H1 (cell line): Measurements from ENCODE around the gene KRR1. TPM values are rescaled to one million over a fixed set of nuclear protein-coding genes. Genes with fewer than 3 reads are reported as not detected.

ENCODE experiments used
- CTCF ChIA-PET: fragments of 300-600 bp; sonication (Branson Sonifier 250); formaldehyde crosslinking; loops from one replicate; lab custom pipeline; 2021; ENCODE audit not compliant: partially characterized antibody; lab: Charles Lee
- POLR2A ChIA-PET: fragments of 300-600 bp; sonication (Branson Sonifier 250); formaldehyde crosslinking; loops from one replicate; lab custom pipeline; 2021; ENCODE audit warnings: inconsistent platforms; ENCODE audit not compliant: partially characterized antibody; lab: Charles Lee
- DNase-seq, 2 experiments: peaks; one replicate each; pipeline versions ENCODE4 v3.0.0 to v3.0.0-alpha.2; 2010 to 2022; ENCODE audit warnings: low spot score in 2 of 2, low read depth in 1 of 2, mixed read lengths in 1 of 2
- FAIRE-seq: peaks from 2 replicates; lab custom pipeline; 2011; peaks lifted over from hg19 to GRCh38; lab: Jason Lieb, UNC
- H2AFZ ChIP-seq: 2 replicates; pipeline ENCODE4 v1.8.1; 2012; ENCODE audit warnings: low read length, inconsistent platforms
- H2AK5ac ChIP-seq: 2 replicates; pipeline ENCODE4 v1.6.1; 2013; ENCODE audit warnings: low read depth, low read length
- H2BK120ac ChIP-seq: replicated peaks from 2 replicates; pipeline ENCODE3; 2013; ENCODE audit warnings: low read depth, low read length, inconsistent platforms
- H2BK12ac ChIP-seq: 2 replicates; pipeline ENCODE4 v1.6.1; 2013; ENCODE audit warnings: low read depth, low read length
- H2BK15ac ChIP-seq: 2 replicates; pipeline ENCODE4 v1.6.1; 2013; ENCODE audit warnings: low read length
- H2BK20ac ChIP-seq: 2 replicates; pipeline ENCODE4 v1.6.1; 2013; ENCODE audit warnings: low read length
- H2BK5ac ChIP-seq: 2 replicates; pipeline ENCODE4 v1.6.1; 2013; ENCODE audit warnings: low read depth, low read length
- H3K14ac ChIP-seq: 2 replicates; pipeline ENCODE4 v1.6.1; 2013; ENCODE audit warnings: inconsistent platforms; ENCODE audit not compliant: insufficient read length
- H3K18ac ChIP-seq: 2 replicates; pipeline ENCODE4 v1.6.1; 2013; ENCODE audit warnings: low read length; ENCODE audit errors: extremely low read depth
- H3K23ac ChIP-seq: 2 replicates; pipeline ENCODE4 v1.6.1; 2013; ENCODE audit warnings: inconsistent platforms; ENCODE audit not compliant: insufficient read length
- H3K23me2 ChIP-seq: 2 replicates; pipeline ENCODE4 v1.6.1; 2013; ENCODE audit warnings: low read depth, low read length
- H3K27ac ChIP-seq: 2 replicates; pipeline ENCODE4 v1.6.1; 2011; ENCODE audit warnings: low read depth, low read length, inconsistent platforms
- H3K27me3 ChIP-seq, 4 experiments: replicated peaks in 1 of 4; 1 replicate in 1 of 4; 2 replicates in 3 of 4; pipeline versions ENCODE4 v1.6.1 to v1.8.1; 2011 to 2013; ENCODE audit warnings: low read length in 3 of 4, mild to moderate bottlenecking in 3 of 4, inconsistent platforms in 2 of 4, mixed read lengths in 2 of 4, moderate library complexity in 1 of 4; ENCODE audit not compliant: control insufficient read depth in 3 of 4, insufficient read depth in 3 of 4; ENCODE audit errors: extremely low read depth in 1 of 4
- H3K36me3 ChIP-seq, 4 experiments: 2 replicates each; pipeline versions ENCODE4 v1.6.1 to v1.8.1; 2011 to 2013; ENCODE audit warnings: mild to moderate bottlenecking in 4 of 4, low read length in 3 of 4, moderate library complexity in 2 of 4, control low read depth in 1 of 4, inconsistent platforms in 1 of 4; ENCODE audit not compliant: insufficient read depth in 4 of 4, control insufficient read depth in 2 of 4
- H3K4ac ChIP-seq: replicated peaks from 2 replicates; pipeline ENCODE3; 2013; ENCODE audit warnings: low read length, low read depth, mixed read lengths, inconsistent platforms; ENCODE audit not compliant: insufficient read length
- H3K4me1 ChIP-seq, 4 experiments: replicated peaks in 1 of 4; 1 replicate in 1 of 4; 2 replicates in 3 of 4; pipeline versions ENCODE4 v1.6.1 to v1.8.1; 2011 to 2013; ENCODE audit warnings: low read length in 3 of 4, inconsistent platforms in 2 of 4, mixed read lengths in 1 of 4; ENCODE audit not compliant: insufficient read depth in 4 of 4, control insufficient read depth in 3 of 4
- H3K4me2 ChIP-seq, 2 experiments: 2 replicates each; pipeline versions ENCODE4 v1.6.1 to v1.8.1; 2011 to 2013; ENCODE audit warnings: low read depth in 2 of 2, low read length in 2 of 2, control low read depth in 1 of 2, inconsistent platforms in 1 of 2, mild to moderate bottlenecking in 1 of 2; ENCODE audit not compliant: insufficient read depth in 1 of 2
- H3K4me3 ChIP-seq, 4 experiments: fragments of 200-600, 300-600 bp in 1 of 4; sonication (generic), shearing (Covaris generic), sonication (Bioruptor Twin) in 1 of 4; 2 replicates each; pipeline versions ENCODE4 v1.5.1 to v1.8.1; 2011 to 2016; ENCODE audit warnings: low read length in 4 of 4, low read depth in 3 of 4, control low read depth in 2 of 4, inconsistent platforms in 2 of 4, mild to moderate bottlenecking in 2 of 4, mixed read lengths in 1 of 4, moderate library complexity in 1 of 4; ENCODE audit not compliant: insufficient read depth in 2 of 4; ENCODE audit errors: extremely low read depth in 1 of 4
- H3K56ac ChIP-seq: replicated peaks from 2 replicates; pipeline ENCODE3; 2013; ENCODE audit warnings: low read depth, mild to moderate bottlenecking, mixed read lengths, low read length, inconsistent platforms; ENCODE audit not compliant: insufficient read length
- H3K79me1 ChIP-seq: 2 replicates; pipeline ENCODE4 v1.6.1; 2013; ENCODE audit warnings: low read depth, low read length, control low read depth
- H3K79me2 ChIP-seq, 2 experiments: 2 replicates each; pipeline versions ENCODE4 v1.6.1 to v1.8.1; 2012 to 2013; ENCODE audit warnings: low read length in 2 of 2, mild to moderate bottlenecking in 2 of 2, inconsistent platforms in 1 of 2; ENCODE audit not compliant: insufficient read depth in 2 of 2, control insufficient read depth in 1 of 2
- H3K9ac ChIP-seq, 4 experiments: replicated peaks in 1 of 4; 1 replicate in 1 of 4; 2 replicates in 3 of 4; pipeline versions ENCODE4 v1.6.1 to v1.8.1; 2011 to 2013; ENCODE audit warnings: low read depth in 3 of 4, low read length in 3 of 4, control low read depth in 2 of 4, mild to moderate bottlenecking in 2 of 4, moderate library complexity in 2 of 4, inconsistent platforms in 1 of 4; ENCODE audit errors: extremely low read depth in 1 of 4
- H3K9me3 ChIP-seq, 2 experiments: 2 replicates each; pipeline versions ENCODE4 v1.6.1 to v1.8.1; 2012 to 2013; ENCODE audit warnings: mild to moderate bottlenecking in 2 of 2, moderate library complexity in 2 of 2, control low read depth in 1 of 2, inconsistent platforms in 1 of 2, low read depth in 1 of 2, low read length in 1 of 2, mixed read lengths in 1 of 2; ENCODE audit not compliant: insufficient read depth in 2 of 2
- H4K20me1 ChIP-seq, 2 experiments: replicated peaks in 1 of 2; 2 replicates each; pipeline versions ENCODE3 to v1.8.1; 2011 to 2013; ENCODE audit warnings: inconsistent platforms in 2 of 2, low read length in 2 of 2, mild to moderate bottlenecking in 1 of 2; ENCODE audit not compliant: insufficient read depth in 2 of 2, control insufficient read depth in 1 of 2
- H4K5ac ChIP-seq: 2 replicates; pipeline ENCODE4 v1.6.1; 2013; ENCODE audit warnings: low read length, low read depth, mixed read lengths, inconsistent platforms; ENCODE audit not compliant: insufficient read length
- H4K8ac ChIP-seq: 2 replicates; pipeline ENCODE4 v1.8.0; 2013; ENCODE audit warnings: mild to moderate bottlenecking, moderate library complexity, low read length, inconsistent platforms; ENCODE audit not compliant: insufficient read depth; ENCODE audit errors: extremely low read depth
- H4K91ac ChIP-seq: replicated peaks from 2 replicates; pipeline ENCODE3; 2013; ENCODE audit warnings: low read length, mixed read lengths, inconsistent platforms; ENCODE audit not compliant: insufficient read length
- SP2 ChIP-seq: IDR thresholded peaks from 2 replicates; pipeline ENCODE4 v1.6.1; 2012; ENCODE audit warnings: mild to moderate bottlenecking, low read length, inconsistent platforms
- WGBS, 2 experiments: shearing (Covaris generic) in 1 of 2; methylation state at CpG; one replicate each; pipeline versions ENCODE4 v1.1.6 to v1.1.7; 2013 to 2015; ENCODE audit warnings: low lambda C conversion rate in 2 of 2, mixed read lengths in 2 of 2, inconsistent platforms in 1 of 2, low coverage in 1 of 2, missing lambda C conversion rate in 1 of 2; ENCODE audit not compliant: insufficient replicate concordance in 2 of 2, insufficient coverage in 1 of 2, insufficient read length in 1 of 2; ENCODE audit errors: extremely low coverage in 1 of 2, missing lambda C conversion rate in 1 of 2; 5-methylcytosine and 5-hydroxymethylcytosine counted together
- polyA plus RNA-seq, 7 experiments: library from polyadenylated mRNA; depleted of rRNA in 3 of 7; stranded (reverse) in 5 of 7; unstranded in 2 of 7; fragments of >200 nt in 5 of 7; fragments of 200-250 nt in 2 of 7; gene quantifications; 1 replicate in 5 of 7; 2 replicates in 1 of 7; 4 replicates in 1 of 7; pipeline versions ENCODE4 v1.2.1 to v1.2.3, GENCODE V29; 2011 to 2013; ENCODE audit warnings: missing spikeins in 2 of 7, mixed read lengths in 2 of 7
- total RNA-seq: library from RNA; stranded (reverse); fragmentation: NEBNext Ultra II Directional; extraction: Animal tissue kit (Norgen Biotek cat#: 25700); gene quantifications from 2 replicates; pipeline ENCODE4 v1.2.1, GENCODE V29; 2021

The KRR1 gene
- total and polyA plus RNA-seq, 2 of the 8 experiments (the other 6 are each of a cell fraction or from before 2014, with no cell fraction given) = 6.1 to 80.1 TPM

- no peaks in the 10 kb centered on the region for H3K79me1 ChIP-seq
- no peak overlapping the region for H3K23ac ChIP-seq
- H2BK12ac ChIP-seq = no peak overlapping the region
- no peaks in the 10 kb centered on the region for H4K20me1 ChIP-seq
- H3K23me2 ChIP-seq = no peaks in the 10 kb centered on the region
- H2BK5ac ChIP-seq = no peak overlapping the region
- H3K27ac ChIP-seq = no peak overlapping the region; the same call in 1 of the 2 replicates
- POLR2A ChIA-PET = no interaction called here
- H3K4me1 ChIP-seq = peaks cover 0 to 7% (median 3%) of the 10 kb centered on the region in 4 experiments; a peak in 2 of 7 replicates
- H4K5ac ChIP-seq = no peak overlapping the region
- no peaks in the 10 kb centered on the region for H3K27me3 ChIP-seq
- CTCF ChIA-PET = interaction anchor here (1.3 to 2.5 kb wide), 3 partner anchors 25 to 156 kb away, joined by 3 to 8 read pairs (median 4); no protein-coding TSS in a partner anchor
- no peaks in the 10 kb centered on the region; a peak in 1 of 8 replicates for H3K36me3 ChIP-seq
- H3K18ac ChIP-seq = no peak overlapping the region
- no peak overlapping the region for H3K9ac ChIP-seq
- H3K4ac ChIP-seq = no peak overlapping the region
- TF ChIP-seq SP2 = no peak
- H2BK120ac ChIP-seq = no peak overlapping the region
- H2AFZ ChIP-seq = peak overlapping the region; percentile 92; the same call in 1 of the 2 replicates
- H3K9me3 ChIP-seq = no peaks in the 10 kb centered on the region
- H2BK20ac ChIP-seq = no peak overlapping the region
- H3K4me2 ChIP-seq = no peak overlapping the region
- H4K91ac ChIP-seq = no peak overlapping the region
- DNase-seq (no peak), FAIRE-seq (no peak)
- no peak overlapping the region for H3K4me3 ChIP-seq
- no peak overlapping the region for H4K8ac ChIP-seq
- no peaks in the 10 kb centered on the region for H3K79me2 ChIP-seq
- no peak overlapping the region for H3K56ac ChIP-seq
- H2BK15ac ChIP-seq = no peak overlapping the region
- H3K14ac ChIP-seq = no peak overlapping the region
- H2AK5ac ChIP-seq = no peak overlapping the region
- 71% methylated on average over 1 of the region's 1 CpG; no CpG with 5 or more reads in 1 of the 2 experiments for WGBS, 2 experiments
These were observed 42.0 kb upstream of the KRR1 start for GRCh38 chr12:75553398-75553797.
